Activated CD4-positive, alpha-beta T cell treated with anti-CD3 and anti-CD28 coated beads, Interleukin-2, amount 50 U/mL, for 4 hours (primary cell): ENCODE results near the gene ZNF467.

ENCODE experiments used
- DNase-seq, 2 experiments: peaks; one replicate each; pipeline ENCODE4 v3.0.0-alpha.2; 2020

Gene ZNF467

GRCh38 chr7:149723795-149724495 lies 49.4 kb downstream of the ZNF467 start:
- no peak for DNase-seq

- no peak for DNase-seq
These were observed 50.2 kb downstream of the ZNF467 start for GRCh38 chr7:149723082-149723767.

GRCh38 chr7:149722356-149722957 lies 50.9 kb downstream of the ZNF467 start:
- DNase-seq, result no peak

GRCh38 chr7:149721084-149721601 lies 52.2 kb downstream of the ZNF467 start:
- no peak for DNase-seq

GRCh38 chr7:149720372-149721083 lies 52.9 kb downstream of the ZNF467 start:
- no peak for DNase-seq

- no peak for DNase-seq
These were observed 53.5 kb downstream of the ZNF467 start for GRCh38 chr7:149719912-149720335.

GRCh38 chr7:149719050-149719899 lies 54.1 kb downstream of the ZNF467 start:
- DNase-seq, result no peak

- DNase-seq, result no peak
These were observed 54.7 kb downstream of the ZNF467 start for GRCh38 chr7:149718730-149719049.

- no peak for DNase-seq
These were observed 55.9 kb downstream of the ZNF467 start for GRCh38 chr7:149717481-149717880.

- no peak for DNase-seq
These were observed 56.5 kb downstream of the ZNF467 start for GRCh38 chr7:149716932-149717307.

GRCh38 chr7:149716007-149716931 lies 57.1 kb downstream of the ZNF467 start:
- no peak for DNase-seq

GRCh38 chr7:149715476-149715875 lies 57.9 kb downstream of the ZNF467 start:
- DNase-seq, result no peak

GRCh38 chr7:149714910-149715471 lies 58.4 kb downstream of the ZNF467 start:
- peak; percentile 38 to 44 for DNase-seq
